Measurements from ENCODE around the gene FBH1. TPM values are rescaled to one million over a fixed set of nuclear protein-coding genes. Genes with fewer than 3 reads are reported as not detected.

Gene FBH1
- total and polyA plus RNA-seq, 2 experiments from 2014 or later = 62.5 to 90.8 TPM

GRCh38 chr10:5935628-5936027, 45.6 kb downstream of the FBH1 start:
- H2AFZ ChIP-seq = no peak overlapping the region
- peaks cover 31% of the 10 kb centered on the region; the same call in 1 of the 2 replicates for H3K36me3 ChIP-seq (ENCODE audit: insufficient read depth)
- H3K9me2 ChIP-seq (ENCODE audit: insufficient read depth) = no peaks in the 10 kb centered on the region
- H4K20me1 ChIP-seq (replicated peaks; ENCODE audit: insufficient read depth) = peaks cover 8% of the 10 kb centered on the region
- peaks cover 4% of the 10 kb centered on the region for H3K27me3 Mint-ChIP-seq (ENCODE audit: insufficient read depth, low read depth, poor library complexity)
- H3K27me3 ChIP-seq (ENCODE audit: insufficient read depth) = no peaks in the 10 kb centered on the region
- no peak overlapping the region for H3K27ac Mint-ChIP-seq
- no peak overlapping the region; the same call in 1 of the 2 replicates for H3K27ac ChIP-seq (ENCODE audit: low read depth)
- H3K4me3 ChIP-seq = no peak overlapping the region
- TF ChIP-seq ZNF114 (CRISPR knock-in tag; IDR thresholded peaks at IDR 0.05) = no peak
- TF ChIP-seq POLR2AphosphoS5 (IDR thresholded peaks at IDR 0.05; ENCODE audit: low read depth) = no peak
- no peak for TF ChIP-seq STAT1 (IDR thresholded peaks at IDR 0.05; ENCODE audit: unreplicated experiment)
- TF ChIP-seq JUNB (IDR thresholded peaks at IDR 0.05; ENCODE audit: unreplicated experiment) = no peak
- TF ChIP-seq CREB1 (CRISPR knock-in tag; IDR thresholded peaks at IDR 0.05; ENCODE audit: low read depth) = no peak
- TF ChIP-seq, protein P1, sequence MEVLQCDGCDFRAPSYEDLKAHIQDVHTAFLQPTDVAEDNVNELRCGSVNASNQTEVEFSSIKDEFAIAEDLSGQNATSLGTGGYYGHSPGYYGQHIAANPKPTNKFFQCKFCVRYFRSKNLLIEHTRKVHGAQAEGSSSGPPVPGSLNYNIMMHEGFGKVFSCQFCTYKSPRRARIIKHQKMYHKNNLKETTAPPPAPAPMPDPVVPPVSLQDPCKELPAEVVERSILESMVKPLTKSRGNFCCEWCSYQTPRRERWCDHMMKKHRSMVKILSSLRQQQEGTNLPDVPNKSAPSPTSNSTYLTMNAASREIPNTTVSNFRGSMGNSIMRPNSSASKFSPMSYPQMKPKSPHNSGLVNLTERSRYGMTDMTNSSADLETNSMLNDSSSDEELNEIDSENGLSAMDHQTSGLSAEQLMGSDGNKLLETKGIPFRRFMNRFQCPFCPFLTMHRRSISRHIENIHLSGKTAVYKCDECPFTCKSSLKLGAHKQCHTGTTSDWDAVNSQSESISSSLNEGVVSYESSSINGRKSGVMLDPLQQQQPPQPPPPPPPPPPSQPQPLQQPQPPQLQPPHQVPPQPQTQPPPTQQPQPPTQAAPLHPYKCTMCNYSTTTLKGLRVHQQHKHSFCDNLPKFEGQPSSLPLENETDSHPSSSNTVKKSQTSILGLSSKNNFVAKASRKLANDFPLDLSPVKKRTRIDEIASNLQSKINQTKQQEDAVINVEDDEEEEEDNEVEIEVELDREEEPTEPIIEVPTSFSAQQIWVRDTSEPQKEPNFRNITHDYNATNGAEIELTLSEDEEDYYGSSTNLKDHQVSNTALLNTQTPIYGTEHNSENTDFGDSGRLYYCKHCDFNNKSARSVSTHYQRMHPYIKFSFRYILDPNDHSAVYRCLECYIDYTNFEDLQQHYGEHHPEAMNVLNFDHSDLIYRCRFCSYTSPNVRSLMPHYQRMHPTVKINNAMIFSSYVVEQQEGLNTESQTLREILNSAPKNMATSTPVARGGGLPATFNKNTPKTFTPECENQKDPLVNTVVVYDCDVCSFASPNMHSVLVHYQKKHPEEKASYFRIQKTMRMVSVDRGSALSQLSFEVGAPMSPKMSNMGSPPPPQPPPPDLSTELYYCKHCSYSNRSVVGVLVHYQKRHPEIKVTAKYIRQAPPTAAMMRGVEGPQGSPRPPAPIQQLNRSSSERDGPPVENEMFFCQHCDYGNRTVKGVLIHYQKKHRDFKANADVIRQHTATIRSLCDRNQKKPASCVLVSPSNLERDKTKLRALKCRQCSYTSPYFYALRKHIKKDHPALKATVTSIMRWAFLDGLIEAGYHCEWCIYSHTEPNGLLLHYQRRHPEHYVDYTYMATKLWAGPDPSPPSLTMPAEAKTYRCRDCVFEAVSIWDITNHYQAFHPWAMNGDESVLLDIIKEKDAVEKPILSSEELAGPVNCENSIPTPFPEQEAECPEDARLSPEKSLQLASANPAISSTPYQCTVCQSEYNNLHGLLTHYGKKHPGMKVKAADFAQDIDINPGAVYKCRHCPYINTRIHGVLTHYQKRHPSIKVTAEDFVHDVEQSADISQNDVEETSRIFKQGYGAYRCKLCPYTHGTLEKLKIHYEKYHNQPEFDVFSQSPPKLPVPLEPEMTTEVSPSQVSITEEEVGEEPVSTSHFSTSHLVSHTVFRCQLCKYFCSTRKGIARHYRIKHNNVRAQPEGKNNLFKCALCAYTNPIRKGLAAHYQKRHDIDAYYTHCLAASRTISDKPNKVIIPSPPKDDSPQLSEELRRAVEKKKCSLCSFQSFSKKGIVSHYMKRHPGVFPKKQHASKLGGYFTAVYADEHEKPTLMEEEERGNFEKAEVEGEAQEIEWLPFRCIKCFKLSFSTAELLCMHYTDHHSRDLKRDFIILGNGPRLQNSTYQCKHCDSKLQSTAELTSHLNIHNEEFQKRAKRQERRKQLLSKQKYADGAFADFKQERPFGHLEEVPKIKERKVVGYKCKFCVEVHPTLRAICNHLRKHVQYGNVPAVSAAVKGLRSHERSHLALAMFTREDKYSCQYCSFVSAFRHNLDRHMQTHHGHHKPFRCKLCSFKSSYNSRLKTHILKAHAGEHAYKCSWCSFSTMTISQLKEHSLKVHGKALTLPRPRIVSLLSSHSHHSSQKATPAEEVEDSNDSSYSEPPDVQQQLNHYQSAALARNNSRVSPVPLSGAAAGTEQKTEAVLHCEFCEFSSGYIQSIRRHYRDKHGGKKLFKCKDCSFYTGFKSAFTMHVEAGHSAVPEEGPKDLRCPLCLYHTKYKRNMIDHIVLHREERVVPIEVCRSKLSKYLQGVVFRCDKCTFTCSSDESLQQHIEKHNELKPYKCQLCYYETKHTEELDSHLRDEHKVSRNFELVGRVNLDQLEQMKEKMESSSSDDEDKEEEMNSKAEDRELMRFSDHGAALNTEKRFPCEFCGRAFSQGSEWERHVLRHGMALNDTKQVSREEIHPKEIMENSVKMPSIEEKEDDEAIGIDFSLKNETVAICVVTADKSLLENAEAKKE (CRISPR knock-in tag; IDR thresholded peaks at IDR 0.05) = no peak
- TF ChIP-seq ETS1 (IDR thresholded peaks at IDR 0.05) = no peak
- no peak for TF ChIP-seq ZNF331 (CRISPR knock-in tag; IDR thresholded peaks at IDR 0.05; ENCODE audit: low read depth)
- TF ChIP-seq NANOG (IDR thresholded peaks at IDR 0.05; ENCODE audit: borderline replicate concordance) = no peak
- no peak overlapping the region for H3K4me2 ChIP-seq
- no peaks in the 10 kb centered on the region for H3K4me1 ChIP-seq (ENCODE audit: insufficient read depth)
- no peaks in the 10 kb centered on the region for H3K79me2 ChIP-seq (replicated peaks; ENCODE audit: insufficient read depth)
- ATAC-seq = no peak
- no peak overlapping the region for H3K4me3 Mint-ChIP-seq
- H3K9me3 Mint-ChIP-seq = no peaks in the 10 kb centered on the region
- 0 out of 2 replicates have a peak, but pooled peaks cover 1% of the 10 kb centered on the region for H3F3A ChIP-seq (replicated peaks; ENCODE audit: low read depth)
- DNase-seq (ENCODE audit: low spot score) = no peak
- H3K36me3 Mint-ChIP-seq (ENCODE audit: low read depth) = peaks cover 52% of the 10 kb centered on the region
- no peaks in the 10 kb centered on the region for H3K4me1 Mint-ChIP-seq
